Osteocyte (in vitro differentiated cells): ENCODE results near the gene UBE2E1. TPM values are rescaled to one million over a fixed set of nuclear protein-coding genes. Genes with fewer than 3 reads are reported as not detected.
A peak's percentile ranks its signal among the peaks of the same experiment; 100 is the strongest.
"Not testable (repeated sequence)": the region's sequence is repeated elsewhere in the genome, so short reads cannot be mapped to it uniquely, and the experiment has no call there.

Source experiments
- DNase-seq: peaks from one replicate; pipeline ENCODE4 v3.0.0; 2021; ENCODE audit warnings: mixed read lengths; ENCODE audit not compliant: unreplicated experiment; ENCODE audit errors: extremely low spot score
- H3K27ac Mint-ChIP-seq: one replicate; pipeline ENCODE4 v1.8.0; 2021; ENCODE audit warnings: mild to moderate bottlenecking, mixed read lengths; ENCODE audit not compliant: unreplicated experiment
- H3K27me3 Mint-ChIP-seq: one replicate; pipeline ENCODE4 v1.8.0; 2021; ENCODE audit warnings: mixed read lengths; ENCODE audit not compliant: unreplicated experiment
- H3K36me3 Mint-ChIP-seq: one replicate; pipeline ENCODE4 v1.8.0; 2021; ENCODE audit warnings: mixed read lengths; ENCODE audit not compliant: unreplicated experiment
- H3K4me1 Mint-ChIP-seq: one replicate; pipeline ENCODE4 v1.8.0; 2021; ENCODE audit warnings: mixed read lengths; ENCODE audit not compliant: unreplicated experiment
- H3K4me3 Mint-ChIP-seq: one replicate; pipeline ENCODE4 v1.8.0; 2021; ENCODE audit warnings: mild to moderate bottlenecking, moderate library complexity, mixed read lengths; ENCODE audit not compliant: unreplicated experiment
- H3K9me3 Mint-ChIP-seq: one replicate; pipeline ENCODE4 v1.8.0; 2021; ENCODE audit warnings: mixed read lengths; ENCODE audit not compliant: unreplicated experiment
- total RNA-seq: library from RNA; stranded (reverse); gene quantifications from 2 replicates; pipeline ENCODE4 v1.2.1, GENCODE V29; 2021
- TF ChIP-seq, protein P1 (sequence below): fragments of 200-600 bp; sonication (generic); IDR thresholded peaks from 2 replicates; pipeline ENCODE4 v1.5.0; 2021; ENCODE audit warnings: antibody characterized with exemption, mild to moderate bottlenecking, moderate library complexity

UBE2E1 gene
- total RNA-seq, 1 donor from 2014 or later = 98.5 TPM

- TF ChIP-seq, protein P1, sequence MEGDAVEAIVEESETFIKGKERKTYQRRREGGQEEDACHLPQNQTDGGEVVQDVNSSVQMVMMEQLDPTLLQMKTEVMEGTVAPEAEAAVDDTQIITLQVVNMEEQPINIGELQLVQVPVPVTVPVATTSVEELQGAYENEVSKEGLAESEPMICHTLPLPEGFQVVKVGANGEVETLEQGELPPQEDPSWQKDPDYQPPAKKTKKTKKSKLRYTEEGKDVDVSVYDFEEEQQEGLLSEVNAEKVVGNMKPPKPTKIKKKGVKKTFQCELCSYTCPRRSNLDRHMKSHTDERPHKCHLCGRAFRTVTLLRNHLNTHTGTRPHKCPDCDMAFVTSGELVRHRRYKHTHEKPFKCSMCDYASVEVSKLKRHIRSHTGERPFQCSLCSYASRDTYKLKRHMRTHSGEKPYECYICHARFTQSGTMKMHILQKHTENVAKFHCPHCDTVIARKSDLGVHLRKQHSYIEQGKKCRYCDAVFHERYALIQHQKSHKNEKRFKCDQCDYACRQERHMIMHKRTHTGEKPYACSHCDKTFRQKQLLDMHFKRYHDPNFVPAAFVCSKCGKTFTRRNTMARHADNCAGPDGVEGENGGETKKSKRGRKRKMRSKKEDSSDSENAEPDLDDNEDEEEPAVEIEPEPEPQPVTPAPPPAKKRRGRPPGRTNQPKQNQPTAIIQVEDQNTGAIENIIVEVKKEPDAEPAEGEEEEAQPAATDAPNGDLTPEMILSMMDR = no peak
- peaks cover 23% of the 10 kb centered on the region for H3K4me1 Mint-ChIP-seq
- H3K27me3 Mint-ChIP-seq = no peaks in the 10 kb centered on the region
- DNase-seq = no peak
- H3K4me3 Mint-ChIP-seq = no peak overlapping the region
- no peak overlapping the region for H3K27ac Mint-ChIP-seq
- H3K36me3 Mint-ChIP-seq = peaks cover 17% of the 10 kb centered on the region
- H3K9me3 Mint-ChIP-seq = no peaks in the 10 kb centered on the region
These were observed 73.7 kb downstream of the UBE2E1 start for GRCh38 chr3:23879485-23879884.

DNA sequence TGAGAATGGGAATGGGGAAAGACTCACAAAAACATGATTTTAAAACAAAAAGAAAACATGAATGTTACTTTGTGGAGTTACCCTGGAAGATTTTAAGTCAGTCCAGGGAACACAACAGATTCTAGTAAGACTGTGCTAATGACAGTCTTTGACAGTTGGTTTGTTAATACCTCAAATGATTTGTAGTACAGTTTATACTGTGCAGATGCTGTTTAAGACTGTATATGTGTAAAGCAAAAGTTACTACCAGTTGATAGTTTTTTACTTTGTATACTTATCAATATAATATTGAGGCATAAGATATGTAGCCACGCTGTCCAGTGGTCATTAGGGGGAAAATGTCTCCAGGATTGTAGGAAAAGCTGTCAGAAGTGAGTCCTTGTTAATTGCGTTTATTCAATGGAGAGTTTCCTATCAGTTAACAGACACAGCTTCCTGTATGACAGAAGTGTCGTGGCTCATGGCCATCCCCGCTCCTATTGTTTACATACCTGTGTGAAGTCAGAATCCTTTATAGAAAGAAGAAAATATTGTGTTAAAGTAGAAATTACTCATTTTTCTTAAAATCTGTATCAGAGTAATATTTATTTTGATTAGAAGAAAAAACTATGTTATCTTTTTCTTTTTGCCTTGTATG is 75.1 kb downstream of the UBE2E1 start:
- Mint-ChIP-seq H3K27ac (no peak overlapping the region), H3K27me3 (no peaks in the 10 kb centered on the region), H3K4me1 (peaks cover 19% of the 10 kb centered on the region), H3K36me3 (peaks cover 17% of the 10 kb centered on the region), H3K9me3 (no peaks in the 10 kb centered on the region), H3K4me3 (no peak overlapping the region)
- no peak for DNase-seq
- TF ChIP-seq, protein P1 = no peak

GRCh38 chr3:23881993-23882392 is 76.2 kb downstream of the UBE2E1 start:
- not testable (repeated sequence) for H3K4me1 Mint-ChIP-seq, H3K9me3 Mint-ChIP-seq, DNase-seq, H3K27ac Mint-ChIP-seq, H3K27me3 Mint-ChIP-seq, H3K4me3 Mint-ChIP-seq
- peaks cover 20% of the 10 kb centered on the region for H3K36me3 Mint-ChIP-seq

DNA sequence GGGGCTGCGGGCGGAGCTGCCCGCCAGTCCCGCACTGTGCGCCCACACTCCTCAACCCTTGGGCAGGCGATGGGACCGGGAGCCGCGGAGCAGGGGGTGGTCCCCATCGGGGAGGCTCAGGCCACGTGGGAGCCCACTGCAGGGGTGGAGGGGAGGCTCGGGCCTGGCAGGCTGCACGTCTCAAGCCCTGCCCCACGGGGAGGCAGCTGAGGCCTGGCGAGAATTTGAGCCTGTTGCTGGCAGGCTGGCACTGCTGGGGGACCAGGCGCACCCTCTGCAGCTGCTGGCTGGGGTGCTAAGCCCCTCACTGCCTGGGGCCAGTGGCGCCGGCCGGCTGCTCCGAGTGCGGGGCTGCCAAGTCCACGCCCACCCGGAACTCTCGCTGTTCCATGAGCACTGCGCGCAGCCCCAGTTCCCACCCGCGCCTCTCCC is 76.7 kb downstream of the UBE2E1 start:
- peaks cover 20% of the 10 kb centered on the region for H3K36me3 Mint-ChIP-seq
- TF ChIP-seq, protein P1 = no peak
- H3K27me3 Mint-ChIP-seq = no peaks in the 10 kb centered on the region
- no peak for DNase-seq
- no peak overlapping the region for H3K27ac Mint-ChIP-seq
- H3K4me3 Mint-ChIP-seq = no peak overlapping the region
- peaks cover 4% of the 10 kb centered on the region for H3K4me1 Mint-ChIP-seq
- H3K9me3 Mint-ChIP-seq = no peaks in the 10 kb centered on the region

GRCh38 chr3:23884481-23884880 is 78.7 kb downstream of the UBE2E1 start:
- TF ChIP-seq, protein P1 = peak; percentile 23
- no peak for DNase-seq

More at GRCh38 chr3:23884481-23884880, 78.7 kb downstream of the UBE2E1 start:
- Mint-ChIP-seq H3K4me1 (no peaks in the 10 kb centered on the region), H3K27ac (no peak overlapping the region), H3K9me3 (no peaks in the 10 kb centered on the region), H3K36me3 (peaks cover 13% of the 10 kb centered on the region), H3K27me3 (no peaks in the 10 kb centered on the region), H3K4me3 (no peak overlapping the region)
